Uterus (tissue), 2 donors: ENCODE data around the gene SMTN.

Experiments used
- CTCF ChIP-seq, 4 experiments: fragments of 200-600 bp in 2 of 4; fragments of 450-650 bp in 2 of 4; sonication (generic) in 2 of 4; IDR thresholded peaks; one replicate each; pipeline ENCODE4 v1.5.1; 2016 to 2019; ENCODE audit warnings: antibody characterized with exemption in 4 of 4, mild to moderate bottlenecking in 2 of 4, moderate library complexity in 1 of 4
- POLR2A ChIP-seq, 2 donors: fragments of 450-650 bp; IDR thresholded peaks; one replicate each; pipeline ENCODE4 v1.6.1; 2016; ENCODE audit warnings: antibody characterized with exemption in 2 of 2, mild to moderate bottlenecking in 1 of 2, moderate library complexity in 1 of 2

GRCh38 chr22:31136711-31137110, 55.6 kb downstream of the SMTN start:
- no peak for TF ChIP-seq CTCF (IDR thresholded peaks at IDR 0.05)
- TF ChIP-seq POLR2A (IDR thresholded peaks at IDR 0.05), result no peak
